Endothelial cell of coronary artery (primary cell): Measurements from ENCODE around the gene MRPL37. TPM values are rescaled to one million over a fixed set of nuclear protein-coding genes. Genes with fewer than 3 reads are reported as not detected.

Source experiments
- total RNA-seq: library from RNA; depleted of rRNA; stranded (reverse); fragments of >200 nt; gene quantifications from 2 replicates; pipeline ENCODE4 v1.2.3, GENCODE V29; 2014

The MRPL37 gene
- total RNA-seq, result 44.0 and 51.0 TPM in 2 replicates

GRCh38 chr1:54199765-54200518 is at the start of gene MRPL37, which contains the start of gene CYB5RL:
Gene MRPL37, plus strand, starts transcription at chr1:54200167. Its CDS starts 77 bp downstream, at chr1:54200244.
Gene CYB5RL, minus strand, starts transcription at chr1:54200030. Its CDS starts 4,414 bp downstream, at chr1:54195616.

GRCh38 chr1:54152696-54153095 is 47.3 kb upstream of the MRPL37 start, which contains the start of gene CDCP2:
Gene CDCP2, minus strand, starts transcription at chr1:54153000. Its CDS starts 78 bp downstream, at chr1:54152922.

Other genes with a start within 250 kb of the MRPL37 start
- gene LDLRAD1, start 182.0 kb upstream of the MRPL37 start, total RNA-seq, result not detected in 2 replicates
- gene TMEM59, start 147.0 kb upstream of the MRPL37 start, total RNA-seq, result 189 and 340 TPM in 2 replicates
- gene TCEANC2, start 146.6 kb upstream of the MRPL37 start, total RNA-seq, result 2.2 and 2.7 TPM in 2 replicates
- not detected in 2 replicates for gene CDCP2, start 47.2 kb upstream of the MRPL37 start, total RNA-seq
- gene CYB5RL, start 137 bp upstream of the MRPL37 start, total RNA-seq, result 3.4 and 4.1 TPM in 2 replicates
- gene SSBP3, start 206.2 kb downstream of the MRPL37 start, total RNA-seq, result 11.7 and 13.5 TPM in 2 replicates